Osteocyte (in vitro differentiated cells): ENCODE data around the gene ARG2. TPM values are rescaled to one million over a fixed set of nuclear protein-coding genes. Genes with fewer than 3 reads are reported as not detected.
A peak's percentile ranks its signal among the peaks of the same experiment; 100 is the strongest.

ENCODE experiments used
- DNase-seq: peaks from one replicate; pipeline ENCODE4 v3.0.0; 2021; ENCODE audit warnings: mixed read lengths; ENCODE audit not compliant: unreplicated experiment; ENCODE audit errors: extremely low spot score
- H3K27ac Mint-ChIP-seq: one replicate; pipeline ENCODE4 v1.8.0; 2021; ENCODE audit warnings: mild to moderate bottlenecking, mixed read lengths; ENCODE audit not compliant: unreplicated experiment
- H3K27me3 Mint-ChIP-seq: one replicate; pipeline ENCODE4 v1.8.0; 2021; ENCODE audit warnings: mixed read lengths; ENCODE audit not compliant: unreplicated experiment
- H3K36me3 Mint-ChIP-seq: one replicate; pipeline ENCODE4 v1.8.0; 2021; ENCODE audit warnings: mixed read lengths; ENCODE audit not compliant: unreplicated experiment
- H3K4me1 Mint-ChIP-seq: one replicate; pipeline ENCODE4 v1.8.0; 2021; ENCODE audit warnings: mixed read lengths; ENCODE audit not compliant: unreplicated experiment
- H3K4me3 Mint-ChIP-seq: one replicate; pipeline ENCODE4 v1.8.0; 2021; ENCODE audit warnings: mild to moderate bottlenecking, moderate library complexity, mixed read lengths; ENCODE audit not compliant: unreplicated experiment
- H3K9me3 Mint-ChIP-seq: one replicate; pipeline ENCODE4 v1.8.0; 2021; ENCODE audit warnings: mixed read lengths; ENCODE audit not compliant: unreplicated experiment
- CTCF ChIP-seq: fragments of 200-600 bp; sonication (generic); IDR thresholded peaks from 2 replicates; pipeline ENCODE4 v1.5.0; 2021; ENCODE audit warnings: antibody characterized with exemption, mild to moderate bottlenecking, moderate library complexity
- total RNA-seq: library from RNA; stranded (reverse); gene quantifications from 2 replicates; pipeline ENCODE4 v1.2.1, GENCODE V29; 2021

The ARG2 gene
- total RNA-seq, 1 donor from 2014 or later = 4.2 TPM

DNA sequence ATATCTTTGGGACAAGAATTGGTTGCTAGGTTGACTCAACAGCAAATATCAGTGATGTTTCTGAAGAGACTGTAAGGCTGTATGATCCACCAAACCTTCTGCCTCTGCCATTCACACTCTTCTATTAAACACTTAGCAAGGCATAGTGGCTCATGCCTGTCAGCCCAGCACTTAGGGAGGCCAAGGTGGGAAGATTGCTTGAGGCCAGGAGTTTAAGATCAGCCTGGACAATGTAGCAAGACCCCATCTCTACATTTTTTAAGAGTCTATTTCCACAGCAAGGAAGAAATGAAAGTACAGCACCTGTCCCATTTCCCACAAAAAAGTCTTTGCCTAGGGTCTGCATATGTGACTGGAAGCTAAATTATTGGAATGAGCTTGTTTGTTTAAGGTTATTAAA, 7.8 kb downstream of the ARG2 start:
- no peak overlapping the region for H3K27ac Mint-ChIP-seq
- TF ChIP-seq CTCF = no peak
- DNase-seq = no peak
- peaks cover 9% of the 10 kb centered on the region for H3K4me1 Mint-ChIP-seq
- no peaks in the 10 kb centered on the region for H3K9me3 Mint-ChIP-seq
- H3K27me3 Mint-ChIP-seq = no peaks in the 10 kb centered on the region
- H3K4me3 Mint-ChIP-seq = no peak overlapping the region
- H3K36me3 Mint-ChIP-seq = peaks cover 3% of the 10 kb centered on the region

DNA sequence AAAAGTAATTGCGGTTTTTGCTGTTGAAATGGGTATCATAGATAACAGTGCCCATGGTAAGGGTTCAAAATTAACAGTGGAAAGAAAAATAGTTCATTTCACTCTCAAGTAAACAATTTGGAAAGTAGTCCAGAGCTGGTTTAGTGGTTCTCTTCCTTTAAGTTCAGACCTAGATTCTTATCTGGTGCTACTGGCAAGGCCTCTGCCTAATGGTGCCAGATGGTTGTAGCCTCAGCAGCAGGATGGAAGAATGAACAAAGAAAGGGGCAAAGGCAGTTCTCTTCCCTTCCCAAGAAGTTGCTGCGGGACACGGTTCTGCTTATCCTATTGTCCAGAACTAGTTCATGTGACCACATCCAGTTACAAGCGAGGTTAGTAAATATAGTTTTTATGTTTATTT, 10.5 kb downstream of the ARG2 start:
- H3K4me3 Mint-ChIP-seq = no peak overlapping the region
- DNase-seq = no peak
- H3K9me3 Mint-ChIP-seq = no peaks in the 10 kb centered on the region
- no peak overlapping the region for H3K27ac Mint-ChIP-seq
- no peak for TF ChIP-seq CTCF
- no peaks in the 10 kb centered on the region for H3K27me3 Mint-ChIP-seq
- H3K36me3 Mint-ChIP-seq = no peaks in the 10 kb centered on the region
- H3K4me1 Mint-ChIP-seq = peaks cover 7% of the 10 kb centered on the region

GRCh38 chr14:67630938-67631337, 11.2 kb downstream of the ARG2 start:
- Mint-ChIP-seq H3K4me3 (no peak overlapping the region), H3K9me3 (no peaks in the 10 kb centered on the region), H3K27ac (no peak overlapping the region), H3K27me3 (no peaks in the 10 kb centered on the region), H3K36me3 (no peaks in the 10 kb centered on the region), H3K4me1 (peaks cover 7% of the 10 kb centered on the region)
- no peak for TF ChIP-seq CTCF
- DNase-seq = no peak

- DNase-seq = no peak
- Mint-ChIP-seq H3K4me3 (no peak overlapping the region), H3K4me1 (peaks cover 8% of the 10 kb centered on the region), H3K9me3 (no peaks in the 10 kb centered on the region), H3K27me3 (no peaks in the 10 kb centered on the region), H3K27ac (no peak overlapping the region), H3K36me3 (no peaks in the 10 kb centered on the region)
- TF ChIP-seq CTCF = no peak
Observed at GRCh38 chr14:67633451-67634147, 13.9 kb downstream of the ARG2 start.

GRCh38 chr14:67636361-67636919, 16.7 kb downstream of the ARG2 start:
- TF ChIP-seq CTCF = no peak
- no peaks in the 10 kb centered on the region for H3K9me3 Mint-ChIP-seq
- no peaks in the 10 kb centered on the region for H3K27me3 Mint-ChIP-seq
- peaks cover 8% of the 10 kb centered on the region for H3K4me1 Mint-ChIP-seq
- H3K4me3 Mint-ChIP-seq = no peak overlapping the region
- peak overlapping the region; percentile 34 for H3K27ac Mint-ChIP-seq
- H3K36me3 Mint-ChIP-seq = no peaks in the 10 kb centered on the region
- no peak for DNase-seq
